Endothelial cell of umbilical vein (primary cell): ENCODE data around the gene SIGLEC7.

ENCODE experiments used
- CTCF ChIP-seq, 2 donors: IDR thresholded peaks; 1 replicate in 1 of 2; 2 replicates in 1 of 2; pipeline ENCODE4 v1.5.1; 2011; ENCODE audit warnings: low read length in 2 of 2, mild to moderate bottlenecking in 2 of 2, moderate library complexity in 2 of 2, control low read depth in 1 of 2, inconsistent platforms in 1 of 2, low read depth in 1 of 2; ENCODE audit not compliant: insufficient read depth in 1 of 2; ENCODE audit errors: extremely low read depth in 1 of 2
- EZH2 ChIP-seq: IDR thresholded peaks from 2 replicates; pipeline ENCODE4 v1.6.1; 2012; ENCODE audit warnings: borderline replicate concordance, low read depth, mild to moderate bottlenecking, moderate library complexity, low read length, inconsistent platforms; ENCODE audit not compliant: severe bottlenecking
- FOS ChIP-seq: IDR thresholded peaks from 2 replicates; pipeline ENCODE4 v1.6.1; 2011; ENCODE audit warnings: mild to moderate bottlenecking, low read length, moderate library complexity, borderline replicate concordance; ENCODE audit not compliant: insufficient read depth
- GATA2 ChIP-seq: IDR thresholded peaks from 2 replicates; pipeline ENCODE4 v1.7.0; 2011; ENCODE audit warnings: low read depth, mild to moderate bottlenecking, moderate library complexity, mixed read lengths, low read length; ENCODE audit not compliant: insufficient read length, insufficient read depth
- JUN ChIP-seq: IDR thresholded peaks from 2 replicates; pipeline ENCODE4 v1.6.1; 2011; ENCODE audit warnings: borderline replicate concordance, low read depth; ENCODE audit not compliant: insufficient read length, insufficient read depth
- MAX ChIP-seq: IDR thresholded peaks from 2 replicates; pipeline ENCODE4 v1.6.1; 2011; ENCODE audit not compliant: insufficient read depth, insufficient read length
- MYC ChIP-seq: IDR thresholded peaks from one replicate; pipeline ENCODE4 v1.6.1; 2011; ENCODE audit warnings: mild to moderate bottlenecking, low read depth, low read length
- POLR2A ChIP-seq: IDR thresholded peaks from 2 replicates; pipeline ENCODE4 v1.6.1; 2012; ENCODE audit warnings: low read depth, mild to moderate bottlenecking, control low read depth, low read length
- POLR2AphosphoS5 ChIP-seq: IDR thresholded peaks from 2 replicates; pipeline ENCODE4 v1.6.1; 2012; ENCODE audit warnings: low read depth, mild to moderate bottlenecking, control low read depth, low read length, moderate library complexity; ENCODE audit not compliant: insufficient read depth

GRCh38 chr19:51172223-51172622 is 30.1 kb downstream of the SIGLEC7 start:
- TF ChIP-seq CTCF (IDR thresholded peaks at IDR 0.05; ENCODE audit: extremely low read depth in 1 of 2, insufficient read depth in 1 of 2, low read depth in 1 of 2, low read length in 2 of 2) (no peak), MAX (no peak), GATA2 (no peak), EZH2 (no peak), MYC (no peak), FOS (no peak), POLR2A (no peak), POLR2AphosphoS5 (no peak), JUN (no peak)
